Motor neuron (in vitro differentiated cells): ENCODE data around the gene PIGH. TPM values are rescaled to one million over a fixed set of nuclear protein-coding genes. Genes with fewer than 3 reads are reported as not detected.
"Not testable (repeated sequence)": the region's sequence is repeated elsewhere in the genome, so short reads cannot be mapped to it uniquely, and the experiment has no call there.

Experiments
- ATAC-seq, 8 experiments: fragments of 200-7000 bp; cut with Tn5 transposase; replicated peaks in 6 of 8; 2 replicates each; pipeline ENCODE4 v1.8.0; 2021; ENCODE audit warnings: mild to moderate bottlenecking in 8 of 8, moderate library complexity in 8 of 8
- H3K27ac ChIP-seq, 2 donors: fragments of 250-450 bp; sonication (Bioruptor Pico); 2 replicates each; pipeline ENCODE4 v1.9.0; 2021; ENCODE audit warnings: antibody characterized with exemption in 2 of 2, mild to moderate bottlenecking in 2 of 2, moderate library complexity in 1 of 2
- H3K4me1 ChIP-seq, 2 donors: fragments of 250-450 bp; sonication (Bioruptor Pico); replicated peaks in 1 of 2; 2 replicates each; pipeline ENCODE4 v1.6.1; 2021; ENCODE audit warnings: antibody characterized with exemption in 2 of 2, mild to moderate bottlenecking in 2 of 2, moderate library complexity in 1 of 2
- H3K4me3 ChIP-seq, 5 donors: fragments of 250-450 bp; sonication (Bioruptor Pico); 2 replicates each; pipeline ENCODE4 v1.9.0; 2021; ENCODE audit warnings: antibody characterized with exemption in 5 of 5, mild to moderate bottlenecking in 5 of 5, moderate library complexity in 4 of 5
- WGBS, 10 experiments: fragments of 450-650 bp; shearing (Covaris generic); methylation state at CpG; one replicate each; pipeline ENCODE4 v1.0.0; 2022; 5-methylcytosine and 5-hydroxymethylcytosine counted together
- in situ Hi-C, 9 experiments: fragments of 400-800 bp; cut with MboI; loops; one replicate each; pipeline ENCODE4 v1.15.0; 2021; ENCODE audit warnings: low sequenced_read_pairs in 9 of 9, low pct_unique_long_range_greater_than_20kb in 2 of 9; ENCODE audit not compliant: unreplicated experiment in 9 of 9
- total RNA-seq, 8 experiments: library from RNA; unstranded; fragments of 300-600 nt; gene quantifications; 2 replicates each; pipeline versions ENCODE4 v1.2.3 to v1.2.4, GENCODE V29; 2022

PIGH gene
- total RNA-seq, 8 experiments from 2014 or later: 14.1 to 39.2 (median 28.4) TPM

DNA sequence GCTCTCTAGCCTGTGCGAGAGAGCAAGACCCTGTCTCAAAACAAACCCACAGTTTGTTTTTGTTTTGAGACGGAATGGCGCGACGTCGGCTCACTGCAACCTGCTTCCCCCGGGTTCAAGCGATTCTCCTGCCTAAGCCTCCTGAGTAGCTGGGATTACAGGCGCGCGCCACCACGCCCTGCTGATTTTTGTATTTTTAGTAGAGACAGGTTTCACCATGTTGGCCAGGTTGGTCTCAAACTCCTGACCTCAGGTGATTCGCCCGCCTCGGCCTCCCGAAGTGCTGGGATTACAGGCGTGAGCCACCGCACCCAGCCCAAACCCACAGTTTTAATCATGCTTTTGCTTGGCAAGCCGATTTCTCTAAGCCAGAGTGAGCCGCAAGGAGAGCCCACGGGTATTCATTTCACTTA lies 500 bp upstream of the PIGH start:
- Histone ChIP-seq H3K27ac (peak overlapping the region; percentile 42 to 80), H3K4me3 (peak overlapping the region; percentile 49 to 97 (median 81))
- 80 to 100% (median 98%) methylated on average over 2 to 13 of the region's 21 CpGs for WGBS, 10 experiments
- H3K4me1 ChIP-seq, ATAC-seq, in situ Hi-C loops: not testable (repeated sequence)

DNA sequence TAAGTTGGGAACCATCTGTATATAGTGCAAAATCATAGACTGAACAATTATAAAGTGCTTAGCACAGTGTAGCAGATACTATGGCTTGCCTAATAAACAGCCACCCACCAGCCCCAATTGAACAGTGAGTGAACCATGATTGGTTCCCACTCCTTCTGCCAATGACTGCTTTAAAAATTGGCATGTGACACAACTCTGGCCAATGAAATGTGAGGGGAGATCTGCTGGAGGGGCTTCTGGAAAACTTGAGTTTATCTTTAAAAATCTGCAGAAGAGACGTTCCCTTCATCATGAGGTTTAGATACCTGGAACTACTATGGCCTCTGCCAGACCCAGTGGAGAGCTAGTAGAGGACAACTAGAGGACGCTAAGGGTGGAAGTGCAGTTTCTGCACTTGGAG lies 4.7 kb downstream of the PIGH start:
- Histone ChIP-seq H3K4me1 (peaks cover 2 to 10% of the 10 kb centered on the region in 2 donors), H3K4me3 (no peak overlapping the region), H3K27ac (no peak overlapping the region)
- in situ Hi-C loops: loop anchor here in 1 of 9 experiments (25.0 kb wide), 1 partner anchor 117 kb away; the partner anchor contains the start of gene RDH12
- WGBS, 10 experiments: 94 to 100% (median 100%) methylated on average over 1 to 2 of the region's 2 CpGs; no CpG with 5 or more reads in 5 of the 10 experiments
- no peak for ATAC-seq

DNA sequence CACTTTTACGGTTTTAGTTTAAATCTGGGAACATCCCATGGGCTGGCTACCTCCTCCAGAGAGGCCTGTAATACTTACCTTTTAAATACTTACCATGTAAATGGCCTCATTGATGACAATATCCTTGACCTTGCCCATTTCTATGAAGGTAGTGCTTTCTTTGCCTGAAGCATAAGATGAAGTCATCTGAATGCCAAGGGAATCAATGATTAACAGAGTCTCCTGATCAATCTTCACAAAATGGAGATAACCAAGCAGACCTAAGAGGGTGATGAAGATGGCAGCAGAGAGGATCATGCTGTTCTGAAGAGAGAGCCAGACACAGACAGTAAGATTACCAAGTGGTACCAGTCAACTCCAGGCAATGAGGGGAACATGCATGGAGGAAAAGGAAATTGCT lies 6.4 kb downstream of the PIGH start:
- not testable (repeated sequence) for H3K27ac ChIP-seq, ATAC-seq, H3K4me1 ChIP-seq, H3K4me3 ChIP-seq
- WGBS, 10 experiments: 0 to 100% (median 94%) methylated on average over 1 of the region's 1 CpG; no CpG with 5 or more reads in 2 of the 10 experiments
- in situ Hi-C loops: loop anchor here in 1 of 9 experiments (25.0 kb wide), 1 partner anchor 119 kb away; the partner anchor contains the start of gene RDH12

DNA sequence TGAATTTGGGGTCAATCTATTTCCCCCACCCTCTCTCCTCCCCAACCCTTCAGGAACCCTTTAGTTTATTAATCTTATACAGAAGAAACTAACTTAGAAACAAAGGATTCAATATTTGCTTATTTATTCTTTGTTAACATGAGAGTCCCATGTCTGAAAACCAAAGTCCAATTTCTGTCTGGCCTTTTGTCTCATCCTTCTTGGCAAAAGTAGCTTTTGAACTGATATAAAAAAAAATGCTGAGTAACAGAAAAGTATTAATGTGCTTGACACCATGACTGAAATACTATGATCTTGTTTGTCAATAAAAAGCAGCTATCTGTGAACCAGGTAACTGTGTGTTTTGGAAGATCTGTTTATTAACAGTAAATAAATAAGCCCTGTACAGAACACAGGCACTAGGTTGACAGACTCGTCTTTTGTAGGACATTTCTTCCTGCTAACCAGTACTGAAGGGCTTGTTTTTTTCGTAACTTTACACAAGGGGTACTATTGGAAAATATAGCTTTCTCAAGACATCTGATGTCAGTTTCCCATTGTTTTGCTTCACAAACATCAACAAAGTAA lies 10.8 kb downstream of the PIGH start:
- 70 to 100% (median 91%) methylated on average over 1 to 2 of the region's 2 CpGs; no CpG with 5 or more reads in 3 of the 10 experiments for WGBS, 10 experiments
- Histone ChIP-seq H3K4me3 (no peak overlapping the region), H3K27ac (no peak overlapping the region), H3K4me1 (no peaks in the 10 kb centered on the region)
- in situ Hi-C loops: loop anchor here in 1 of 9 experiments (25.0 kb wide), 1 partner anchor 123 kb away; the partner anchor contains the start of gene RDH12
- no peak for ATAC-seq

DNA sequence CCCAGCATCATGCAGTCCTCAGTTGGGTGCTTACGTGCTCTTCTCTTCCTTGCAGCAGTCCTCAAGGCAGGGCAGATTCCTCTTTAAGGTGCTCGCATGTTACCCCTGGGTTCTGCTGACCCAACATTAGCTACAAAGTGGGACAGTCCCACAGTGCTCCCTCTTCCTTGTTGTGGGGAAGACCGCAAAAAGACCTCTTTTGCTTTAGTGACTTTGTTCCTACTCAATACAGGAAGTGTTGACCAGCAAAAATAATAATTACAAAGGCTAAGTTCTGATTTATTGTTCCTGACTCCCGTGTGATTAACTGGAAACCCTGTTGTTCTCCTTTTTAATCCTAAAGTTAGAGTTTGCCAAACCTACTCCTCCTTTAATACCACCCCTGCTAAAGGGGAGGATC lies 13.7 kb downstream of the PIGH start:
- no peak overlapping the region for H3K4me3 ChIP-seq
- in situ Hi-C loops: loop anchor here in 1 of 9 experiments (25.0 kb wide), 1 partner anchor 126 kb away; the partner anchor contains the start of gene RDH12
- no peaks in the 10 kb centered on the region for H3K4me1 ChIP-seq
- H3K27ac ChIP-seq: no peak overlapping the region
- no peak for ATAC-seq
- 75 to 100% (median 85%) methylated on average over 1 to 4 of the region's 4 CpGs; no CpG with 5 or more reads in 2 of the 10 experiments for WGBS, 10 experiments

DNA sequence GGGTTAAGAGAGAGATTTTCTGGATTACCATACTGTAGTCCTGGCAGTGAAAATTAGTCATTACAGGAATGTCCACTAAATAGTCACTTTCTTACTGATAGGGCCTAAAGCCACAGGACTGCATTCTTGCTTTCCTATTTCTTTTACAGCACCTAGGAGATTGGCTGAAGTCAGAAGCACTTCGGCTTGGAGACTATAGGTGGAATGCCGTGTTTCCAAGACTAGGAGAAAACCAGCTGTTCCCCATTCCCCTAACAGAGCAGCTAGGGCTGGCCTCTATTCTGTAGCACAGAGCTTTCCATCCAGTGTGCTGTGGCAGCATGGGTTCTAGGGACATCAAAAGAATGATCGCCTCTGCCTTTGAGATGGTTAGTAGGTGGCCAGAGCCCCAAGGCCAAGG lies 15.1 kb downstream of the PIGH start:
- in situ Hi-C loops: loop anchor here in 1 of 9 experiments (25.0 kb wide), 1 partner anchor 127 kb away; the partner anchor contains the start of gene RDH12
- ATAC-seq: peak in 3 of 8 experiments; percentile 54 to 86 (median 62)
- Histone ChIP-seq H3K27ac (no peak overlapping the region), H3K4me3 (no peak overlapping the region), H3K4me1 (no peaks in the 10 kb centered on the region)
- 80 to 100% (median 93%) methylated on average over 1 to 2 of the region's 3 CpGs; no CpG with 5 or more reads in 5 of the 10 experiments for WGBS, 10 experiments

DNA sequence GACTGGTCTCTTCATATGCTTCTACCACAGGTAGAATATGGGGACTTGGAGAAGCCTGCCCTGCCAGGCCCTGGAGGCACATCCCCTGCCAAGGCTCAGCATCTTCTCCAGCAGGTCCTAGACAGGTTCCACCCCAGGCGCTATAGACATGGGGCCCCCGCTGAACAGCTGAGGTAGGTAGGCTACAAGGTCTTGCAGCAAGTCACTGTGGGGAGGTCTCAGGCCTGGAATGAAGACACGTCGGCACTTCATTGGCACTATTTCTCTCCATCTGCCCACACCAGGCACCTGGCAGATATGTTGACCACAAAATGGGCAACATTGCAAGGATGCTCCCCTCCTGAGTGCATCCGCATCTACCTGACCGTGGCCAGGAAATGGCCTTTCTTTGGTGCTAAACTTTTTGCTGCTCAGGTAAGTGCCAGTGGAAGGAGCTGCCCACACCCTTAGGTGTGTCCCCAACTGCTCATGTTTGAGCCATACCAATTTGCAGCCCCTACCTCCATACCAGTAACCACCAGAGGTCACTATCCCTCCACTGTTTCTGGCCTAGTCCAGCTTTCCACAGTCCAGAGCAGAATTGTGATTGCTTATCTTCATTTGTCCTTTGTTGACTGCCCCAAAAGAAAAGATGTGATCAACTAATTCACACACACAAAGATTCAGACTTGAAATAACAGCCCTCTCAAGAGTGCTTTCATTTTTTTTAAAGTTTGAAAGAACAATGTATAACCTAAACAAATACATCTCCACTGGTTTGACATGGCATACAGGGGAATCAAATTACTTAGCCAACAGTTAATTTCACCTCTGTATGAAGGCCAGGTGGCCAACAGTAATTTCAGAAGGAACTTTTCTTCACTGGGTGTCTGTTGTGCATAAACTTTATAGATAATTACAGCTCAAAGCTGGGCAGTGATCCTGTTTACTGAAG lies 16.1 kb downstream of the PIGH start:
- H3K4me1 ChIP-seq: no peaks in the 10 kb centered on the region
- no peak overlapping the region for H3K27ac ChIP-seq
- no peak overlapping the region for H3K4me3 ChIP-seq
- in situ Hi-C loops: loop anchor here in 1 of 9 experiments (25.0 kb wide), 1 partner anchor 128 kb away; the partner anchor contains the start of gene RDH12
- ATAC-seq: peak; percentile 45 to 94 (median 83)
- 40 to 91% (median 73%) methylated on average over 1 to 4 of the region's 6 CpGs; no CpG with 5 or more reads in 6 of the 10 experiments for WGBS, 10 experiments

DNA sequence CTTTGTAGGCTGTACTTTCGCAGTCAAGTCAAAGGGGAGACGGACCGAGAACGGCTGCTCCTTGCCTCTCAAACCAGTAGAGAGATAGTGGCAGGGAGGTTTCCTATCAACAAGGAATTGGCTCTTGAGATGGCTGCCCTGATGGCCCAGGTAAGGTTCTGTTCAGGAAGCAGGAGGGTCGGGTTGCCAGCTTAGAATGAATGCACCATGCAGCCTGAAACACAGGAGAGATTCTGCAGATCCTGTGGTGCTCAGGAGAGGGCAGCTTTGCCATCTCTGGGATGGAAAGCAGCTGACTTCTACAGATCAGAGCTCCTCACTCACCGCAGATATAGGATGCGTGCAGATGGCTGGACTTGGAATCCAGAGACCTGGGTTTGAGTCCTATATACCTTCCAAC lies 18.0 kb downstream of the PIGH start:
- 20 to 100% (median 81%) methylated on average over 1 to 6 of the region's 7 CpGs; no CpG with 5 or more reads in 4 of the 10 experiments for WGBS, 10 experiments
- no peak overlapping the region for H3K27ac ChIP-seq
- in situ Hi-C loops: loop anchor here in 1 of 9 experiments (25.0 kb wide), 1 partner anchor 130 kb away; the partner anchor contains the start of gene RDH12
- ATAC-seq: no peak
- no peaks in the 10 kb centered on the region for H3K4me1 ChIP-seq
- H3K4me3 ChIP-seq: no peak overlapping the region

DNA sequence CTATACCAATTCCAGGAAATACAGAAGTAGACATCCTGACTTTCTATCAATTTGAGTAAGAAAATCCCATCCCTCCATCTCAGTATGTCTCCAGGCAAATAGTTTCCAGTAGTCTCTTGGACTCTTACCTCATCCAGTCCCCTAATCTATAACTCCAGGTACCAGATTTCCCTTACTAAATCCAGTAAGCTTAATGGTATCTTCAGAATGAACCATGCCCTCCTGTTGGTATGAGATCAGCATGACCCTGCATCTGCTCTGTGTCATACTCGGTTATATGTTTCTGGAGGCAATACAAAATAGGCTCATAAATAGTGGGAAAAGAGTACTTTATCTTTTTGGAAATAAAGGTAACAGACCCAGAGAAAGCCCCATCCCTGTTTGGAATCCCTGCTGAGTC lies 18.4 kb downstream of the PIGH start:
- whole genome bisulfite sequencing, 10 experiments: 100% methylated on average over 1 of the region's 1 CpG; no CpG with 5 or more reads in 5 of the 10 experiments
- in situ Hi-C loops: loop anchor here in 1 of 9 experiments (25.0 kb wide), 1 partner anchor 131 kb away; the partner anchor contains the start of gene RDH12
- Histone ChIP-seq H3K4me3 (no peak overlapping the region), H3K4me1 (no peaks in the 10 kb centered on the region), H3K27ac (no peak overlapping the region)
- no peak for ATAC-seq

DNA sequence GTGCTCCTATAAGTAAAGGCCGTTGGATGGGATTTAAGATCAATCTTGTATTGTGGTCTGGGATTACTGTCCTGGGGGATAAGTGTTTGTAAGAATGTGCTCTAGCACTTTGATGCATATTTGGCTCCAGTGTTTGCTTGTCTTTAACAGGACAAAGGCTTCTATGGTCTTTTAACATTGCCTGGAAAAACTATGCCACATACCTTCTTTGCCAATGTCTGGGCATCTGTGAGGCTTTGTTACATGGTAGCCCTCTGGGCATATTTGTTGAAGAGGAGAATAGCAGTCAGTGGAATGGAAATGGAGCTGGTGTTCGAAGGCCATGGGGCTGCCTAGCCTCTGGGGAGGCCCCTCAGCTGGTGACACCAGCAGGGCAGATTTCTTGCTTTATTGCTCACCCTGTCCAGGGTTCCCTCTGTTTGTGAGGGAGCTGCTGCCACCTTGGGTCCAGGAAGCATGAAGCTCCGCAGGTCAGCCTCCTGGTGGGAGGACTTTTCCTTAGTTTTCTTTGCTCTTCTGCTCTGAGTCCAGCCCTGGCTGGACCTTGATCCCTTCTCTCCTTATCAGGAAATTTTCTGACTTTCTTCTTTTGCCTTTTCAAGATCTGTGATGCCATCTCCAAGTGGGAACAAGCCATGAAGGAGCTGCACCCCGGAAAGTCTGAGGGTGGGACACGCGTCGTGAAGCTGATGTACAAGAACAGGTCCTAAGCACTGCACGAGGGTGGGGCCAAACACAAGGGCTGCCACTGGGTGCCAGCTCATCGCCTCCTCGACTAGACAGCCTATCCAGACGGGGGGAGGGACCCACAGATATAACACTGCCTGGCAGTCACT lies 19.5 kb downstream of the PIGH start:
- in situ Hi-C loops: loop anchor here in 1 of 9 experiments (25.0 kb wide), 1 partner anchor 132 kb away; the partner anchor contains the start of gene RDH12
- no peak overlapping the region for H3K27ac ChIP-seq
- no peak overlapping the region for H3K4me3 ChIP-seq
- ATAC-seq: peak in 2 of 8 experiments; percentile 11 to 43
- no peaks in the 10 kb centered on the region for H3K4me1 ChIP-seq
- WGBS, 10 experiments: 20 to 100% (median 69%) methylated on average over 1 to 5 of the region's 11 CpGs; no CpG with 5 or more reads in 5 of the 10 experiments

DNA sequence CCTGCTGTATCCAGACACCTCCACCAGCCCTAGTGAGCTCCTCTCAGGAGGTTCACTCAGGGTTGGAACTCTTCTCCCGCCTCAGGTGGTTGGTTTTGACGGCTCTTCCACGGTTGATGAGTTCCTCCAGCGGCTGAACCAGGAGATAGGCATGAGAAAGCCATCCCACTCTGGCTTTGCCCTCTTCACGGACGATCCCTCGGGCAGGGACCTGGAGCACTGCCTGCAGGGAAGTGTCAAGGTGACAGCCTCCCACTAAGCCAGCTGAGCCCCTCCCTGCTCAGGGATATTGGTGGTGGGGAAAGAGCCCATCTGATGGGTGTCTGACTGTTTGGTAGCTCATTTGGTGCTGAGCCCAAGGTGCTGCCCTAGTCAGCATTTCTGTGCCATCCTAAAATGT lies 20.4 kb downstream of the PIGH start:
- H3K27ac ChIP-seq: no peak overlapping the region
- no peak for ATAC-seq
- no peaks in the 10 kb centered on the region for H3K4me1 ChIP-seq
- in situ Hi-C loops: loop anchor here in 1 of 9 experiments (25.0 kb wide), 1 partner anchor 133 kb away; the partner anchor contains the start of gene RDH12
- no peak overlapping the region for H3K4me3 ChIP-seq
- 47 to 100% (median 100%) methylated on average over 2 to 4 of the region's 7 CpGs; no CpG with 5 or more reads in 7 of the 10 experiments for WGBS, 10 experiments

DNA sequence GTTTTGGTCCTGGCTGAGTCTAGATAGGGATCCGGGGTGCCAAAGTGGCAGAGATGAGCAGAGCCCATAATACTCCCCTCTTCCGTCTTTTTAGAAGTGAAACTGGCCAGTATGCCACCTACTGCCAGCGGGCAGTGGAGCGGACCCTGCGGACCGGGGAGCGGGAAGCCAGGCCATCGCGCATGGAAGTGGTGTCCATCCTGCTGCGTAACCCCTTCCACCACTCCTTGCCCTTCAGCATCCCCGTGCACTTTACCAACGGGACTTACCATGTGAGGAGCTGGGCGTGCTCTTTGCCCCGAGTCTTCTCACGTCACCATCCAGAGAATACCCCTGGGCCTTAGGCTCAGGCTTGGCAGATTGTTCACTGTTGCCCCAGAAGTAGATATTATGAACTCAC lies 21.0 kb downstream of the PIGH start:
- H3K27ac ChIP-seq: no peak overlapping the region
- H3K4me1 ChIP-seq: no peaks in the 10 kb centered on the region
- no peak for ATAC-seq
- 60 to 97% (median 80%) methylated on average over 1 to 12 of the region's 15 CpGs; no CpG with 5 or more reads in 2 of the 10 experiments for WGBS, 10 experiments
- H3K4me3 ChIP-seq: no peak overlapping the region
- in situ Hi-C loops: loop anchor here in 1 of 9 experiments (25.0 kb wide), 1 partner anchor 133 kb away; the partner anchor contains the start of gene RDH12
